Testis (tissue), 3 donors: ENCODE data around the gene BPIFB2. TPM values are rescaled to one million over a fixed set of nuclear protein-coding genes. Genes with fewer than 3 reads are reported as not detected.

Experiments used
- DNase-seq: peaks from one replicate; pipeline ENCODE4 v3.0.0-alpha.2; 2019
- H3K27ac ChIP-seq, 2 donors: fragments of 200-600 bp; sonication (generic); one replicate each; pipeline ENCODE4 v1.5.1; 2019
- H3K27me3 ChIP-seq: fragments of 200-600 bp; sonication (generic); one replicate; pipeline ENCODE4 v1.5.1; 2019
- H3K36me3 ChIP-seq: fragments of 200-600 bp; sonication (generic); one replicate; pipeline ENCODE4 v1.5.1; 2017; ENCODE audit warnings: low read depth; ENCODE audit errors: missing control alignments
- H3K4me1 ChIP-seq: fragments of 200-600 bp; sonication (generic); one replicate; pipeline ENCODE4 v1.5.1; 2019
- H3K4me3 ChIP-seq, 2 donors: fragments of 200-600 bp; sonication (generic); one replicate each; pipeline ENCODE4 v1.5.1; 2017 to 2019
- H3K9me3 ChIP-seq: fragments of 200-600 bp; sonication (generic); one replicate; pipeline ENCODE4 v1.5.1; 2017
- CTCF ChIP-seq, 3 experiments: fragments of 450-650 bp in 2 of 3; fragments of 200-600 bp in 1 of 3; sonication (generic) in 1 of 3; IDR thresholded peaks; one replicate each; pipeline ENCODE4 v1.5.1; 2016 to 2019; ENCODE audit warnings: antibody characterized with exemption in 3 of 3, mild to moderate bottlenecking in 2 of 3, moderate library complexity in 1 of 3
- POLR2A ChIP-seq: fragments of 450-650 bp; IDR thresholded peaks from one replicate; pipeline ENCODE4 v1.6.1; 2017; ENCODE audit warnings: antibody characterized with exemption, mild to moderate bottlenecking, moderate library complexity
- WGBS, 2 donors: methylation state at CpG; one replicate each; pipeline ENCODE4 v1.1.5; 2018; 5-methylcytosine and 5-hydroxymethylcytosine counted together
- intact Hi-C: fragments of 100-400 bp; cut with DNase I; formaldehyde crosslinking; loops from one replicate; pipeline ENCODE4 v1.15.1; 2023; ENCODE audit warnings: low total_unique reads
- polyA plus RNA-seq: library from polyadenylated mRNA; stranded (reverse); fragments of 350-450 nt; fragmentation: Illumina TruSeq; extraction: RNeasy Lipid Tissue Mini Kit (QIAGEN cat#74804); gene quantifications from one replicate; pipeline ENCODE4 v1.2.3, GENCODE V29; 2014; ENCODE audit warnings: low read depth, low replicate concordance; ENCODE audit not compliant: insufficient read depth
- total RNA-seq, 2 donors: library from RNA; depleted of rRNA; stranded (reverse); fragments of >200 nt; gene quantifications; one replicate each; pipeline ENCODE4 v1.2.3, GENCODE V29; 2016

The BPIFB2 gene
- total and polyA plus RNA-seq, 3 donors from 2014 or later = 0.56 to 1.6 (median 1.4) TPM

- 79 to 81% methylated on average over 2 of the region's 2 CpGs for WGBS, 2 donors
- no peak for DNase-seq
- intact Hi-C loops = no loop called here
Observed at GRCh38 chr20:32997431-32997830, 10.1 kb upstream of the BPIFB2 start.

GRCh38 chr20:32999603-33000250 lies 7.8 kb upstream of the BPIFB2 start:
- Histone ChIP-seq H3K27me3 (no peaks in the 10 kb centered on the region), H3K36me3 (no peaks in the 10 kb centered on the region), H3K27ac (no peak overlapping the region), H3K9me3 (no peaks in the 10 kb centered on the region), H3K4me3 (no peak overlapping the region), H3K4me1 (no peaks in the 10 kb centered on the region)
- 60% methylated on average over 9 of the region's 9 CpGs for WGBS, 2 donors
- intact Hi-C loops = no loop called here
- DNase-seq = no peak
- TF ChIP-seq POLR2A (no peak), CTCF (IDR thresholded peaks at IDR 0.05) (no peak)

More at GRCh38 chr20:32997431-32997830, 10.1 kb upstream of the BPIFB2 start:
- H3K4me1 ChIP-seq = no peaks in the 10 kb centered on the region
- no peaks in the 10 kb centered on the region for H3K27me3 ChIP-seq
- TF ChIP-seq CTCF (IDR thresholded peaks at IDR 0.05) = no peak
- TF ChIP-seq POLR2A = no peak
- no peak overlapping the region for H3K4me3 ChIP-seq
- H3K36me3 ChIP-seq = no peaks in the 10 kb centered on the region
- no peak overlapping the region for H3K27ac ChIP-seq
- H3K9me3 ChIP-seq = no peaks in the 10 kb centered on the region

GRCh38 chr20:33000802-33001466 lies 6.6 kb upstream of the BPIFB2 start:
- Histone ChIP-seq H3K27me3 (no peaks in the 10 kb centered on the region), H3K36me3 (no peaks in the 10 kb centered on the region), H3K4me3 (no peak overlapping the region), H3K4me1 (no peaks in the 10 kb centered on the region), H3K9me3 (no peaks in the 10 kb centered on the region), H3K27ac (no peak overlapping the region)
- DNase-seq = no peak
- no peak for TF ChIP-seq CTCF (IDR thresholded peaks at IDR 0.05)
- no peak for TF ChIP-seq POLR2A
- intact Hi-C loops = no loop called here
- 61 to 69% methylated on average over 9 of the region's 9 CpGs for WGBS, 2 donors

- 86 to 91% methylated on average over 6 to 7 of the region's 7 CpGs for WGBS, 2 donors
- Histone ChIP-seq H3K27ac (no peak overlapping the region), H3K4me3 (no peak overlapping the region), H3K9me3 (no peaks in the 10 kb centered on the region), H3K36me3 (no peaks in the 10 kb centered on the region), H3K27me3 (no peaks in the 10 kb centered on the region), H3K4me1 (no peaks in the 10 kb centered on the region)
- intact Hi-C loops = no loop called here
- no peak for DNase-seq
- TF ChIP-seq CTCF (IDR thresholded peaks at IDR 0.05) (no peak), POLR2A (no peak)
Observed at GRCh38 chr20:33002087-33002808, 5.3 kb upstream of the BPIFB2 start.
